H1 (cell line): ENCODE measurements around the gene HOXC5. TPM values are rescaled to one million over a fixed set of nuclear protein-coding genes. Genes with fewer than 3 reads are reported as not detected.

Source experiments
- ASH2L ChIP-seq: fragments of 200-600, 300-600 bp; sonication (generic); IDR thresholded peaks from one replicate; pipeline ENCODE4 v1.7.1; 2017; ENCODE audit warnings: low read length
- BCL11A ChIP-seq, 2 experiments: IDR thresholded peaks; one replicate each; pipeline ENCODE4 v1.6.1; 2011; ENCODE audit warnings: low read depth in 2 of 2, low read length in 2 of 2, mild to moderate bottlenecking in 2 of 2
- CBX8 ChIP-seq: fragments of 300-800, 300-1000 bp; sonication (generic); IDR thresholded peaks from 2 replicates; pipeline ENCODE4 v1.7.1; 2016; ENCODE audit warnings: low read depth, low read length, borderline replicate concordance
- CHD2 ChIP-seq: IDR thresholded peaks from 2 replicates; pipeline ENCODE4 v1.6.1; 2012; ENCODE audit warnings: low read length, improper control_type of control experiment
- EGR1 ChIP-seq: IDR thresholded peaks from 2 replicates; pipeline ENCODE4 v1.6.1; 2011; ENCODE audit warnings: low read depth, low read length, borderline replicate concordance
- GABPA ChIP-seq: IDR thresholded peaks from 2 replicates; pipeline ENCODE4 v1.6.1; 2011; ENCODE audit warnings: mild to moderate bottlenecking, low read length, moderate library complexity, borderline replicate concordance; ENCODE audit not compliant: insufficient read depth
- JUN ChIP-seq: IDR thresholded peaks from 2 replicates; pipeline ENCODE4 v1.6.1; 2011; ENCODE audit warnings: low read depth, mild to moderate bottlenecking, improper control_type of control experiment, low read length
- KDM1A ChIP-seq: fragments of 200-600, 300-600 bp; sonication (generic); IDR thresholded peaks from 2 replicates; pipeline ENCODE4 v1.7.1; 2016; ENCODE audit warnings: mild to moderate bottlenecking, low read length, borderline replicate concordance
- KDM4A ChIP-seq: IDR thresholded peaks from one replicate; pipeline ENCODE4 v1.7.1; 2012; ENCODE audit warnings: low read depth, mild to moderate bottlenecking, moderate library complexity, low read length, inconsistent platforms; ENCODE audit not compliant: severe bottlenecking
- POLR2AphosphoS5 ChIP-seq: IDR thresholded peaks from 2 replicates; pipeline ENCODE4 v1.6.1; 2011; ENCODE audit warnings: low read depth, low read length
- RXRA ChIP-seq: IDR thresholded peaks from 2 replicates; pipeline ENCODE4 v1.6.1; 2011; ENCODE audit warnings: low read depth, mild to moderate bottlenecking, low read length, moderate library complexity; ENCODE audit not compliant: insufficient read depth
- SUZ12 ChIP-seq: fragments of 200-600 bp; sonication (generic); IDR thresholded peaks from 2 replicates; pipeline ENCODE4 v1.6.1; 2012; ENCODE audit warnings: mild to moderate bottlenecking, inconsistent platforms, low read length, moderate library complexity, mixed read lengths
- TAF7 ChIP-seq: optimal IDR thresholded peaks from 2 replicates; pipeline ENCODE3; 2011; ENCODE audit warnings: low read depth, mild to moderate bottlenecking, inconsistent platforms, low read length, moderate library complexity, borderline replicate concordance
- TBP ChIP-seq: IDR thresholded peaks from 2 replicates; pipeline ENCODE4 v1.6.1; 2011; ENCODE audit warnings: low read depth, low read length, improper control_type of control experiment
- ZNF274 ChIP-seq: IDR thresholded peaks from 2 replicates; pipeline ENCODE4 v1.7.0; 2012; ENCODE audit warnings: low read length, borderline replicate concordance; ENCODE audit errors: extremely low read depth
- polyA plus RNA-seq, 7 experiments: library from polyadenylated mRNA; depleted of rRNA in 3 of 7; stranded (reverse) in 5 of 7; unstranded in 2 of 7; fragments of >200 nt in 5 of 7; fragments of 200-250 nt in 2 of 7; gene quantifications; 1 replicate in 5 of 7; 2 replicates in 1 of 7; 4 replicates in 1 of 7; pipeline versions ENCODE4 v1.2.1 to v1.2.3, GENCODE V29; 2011 to 2013; ENCODE audit warnings: missing spikeins in 2 of 7, mixed read lengths in 2 of 7
- total RNA-seq: library from RNA; stranded (reverse); fragmentation: NEBNext Ultra II Directional; extraction: Animal tissue kit (Norgen Biotek cat#: 25700); gene quantifications from 2 replicates; pipeline ENCODE4 v1.2.1, GENCODE V29; 2021
- TF ChIP-seq, protein P1 (sequence below): IDR thresholded peaks from 2 replicates; pipeline ENCODE4 v1.6.1; 2011; ENCODE audit warnings: low read depth, mild to moderate bottlenecking, low read length; ENCODE audit not compliant: insufficient read depth
- TF ChIP-seq, protein P2 (sequence below): IDR thresholded peaks from 2 replicates; pipeline ENCODE4 v1.6.1; 2012; ENCODE audit warnings: inconsistent platforms

HOXC5 gene
- total and polyA plus RNA-seq, 2 of the 8 experiments (the other 6 are each of a cell fraction or from before 2014, with no cell fraction given), result not detected

- TF ChIP-seq TBP (no peak), CBX8 (no peak), EGR1 (no peak), POLR2AphosphoS5 (no peak), KDM1A (no peak), GABPA (no peak), TAF7 (no peak), ZNF274 (no peak), CHD2 (no peak), JUN (no peak), ASH2L (no peak), BCL11A (IDR thresholded peaks at IDR 0.05; ENCODE audit: low read depth in 2 of 2, low read length in 2 of 2) (no peak), KDM4A (no peak), SUZ12 (no peak), RXRA (no peak)
- TF ChIP-seq, protein P1, sequence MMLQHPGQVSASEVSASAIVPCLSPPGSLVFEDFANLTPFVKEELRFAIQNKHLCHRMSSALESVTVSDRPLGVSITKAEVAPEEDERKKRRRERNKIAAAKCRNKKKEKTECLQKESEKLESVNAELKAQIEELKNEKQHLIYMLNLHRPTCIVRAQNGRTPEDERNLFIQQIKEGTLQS, result no peak
- TF ChIP-seq, protein P2, sequence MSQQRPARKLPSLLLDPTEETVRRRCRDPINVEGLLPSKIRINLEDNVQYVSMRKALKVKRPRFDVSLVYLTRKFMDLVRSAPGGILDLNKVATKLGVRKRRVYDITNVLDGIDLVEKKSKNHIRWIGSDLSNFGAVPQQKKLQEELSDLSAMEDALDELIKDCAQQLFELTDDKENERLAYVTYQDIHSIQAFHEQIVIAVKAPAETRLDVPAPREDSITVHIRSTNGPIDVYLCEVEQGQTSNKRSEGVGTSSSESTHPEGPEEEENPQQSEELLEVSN, result no peak
Observed at GRCh38 chr12:54065677-54066076, 32.8 kb downstream of the HOXC5 start (continued).
